NCI-H2029 treated with DMSO at 0.1 percent for 48 hours (cell line): ENCODE measurements around the gene S100A3.
"Not testable (repeated sequence)": the region's sequence is repeated elsewhere in the genome, so short reads cannot be mapped to it uniquely, and the experiment has no call there.

ENCODE experiments used
- DNase-seq: peaks from one replicate; lab custom pipeline; 2025; lab: John Stamatoyannopoulos, UW

Gene S100A3

DNA sequence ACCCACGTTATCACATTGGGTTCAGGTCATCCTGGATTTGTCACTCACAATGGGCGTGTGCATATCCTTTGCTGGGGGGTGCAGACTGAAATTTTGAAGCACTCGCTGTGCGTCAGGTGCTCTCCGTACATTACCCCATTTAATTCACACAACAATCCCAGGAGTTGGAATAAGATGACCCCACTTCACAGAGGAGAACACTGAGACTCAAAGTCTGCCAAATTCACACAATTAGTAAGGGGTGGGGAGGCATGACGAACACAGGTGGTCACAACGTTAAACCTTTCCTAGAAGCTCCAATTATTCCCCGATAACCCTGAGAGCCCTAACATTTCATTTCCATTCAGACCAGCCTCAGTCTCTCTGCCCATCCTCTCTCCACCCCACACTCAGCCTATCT is 20.4 kb upstream of the S100A3 start:
- no peak for DNase-seq

DNA sequence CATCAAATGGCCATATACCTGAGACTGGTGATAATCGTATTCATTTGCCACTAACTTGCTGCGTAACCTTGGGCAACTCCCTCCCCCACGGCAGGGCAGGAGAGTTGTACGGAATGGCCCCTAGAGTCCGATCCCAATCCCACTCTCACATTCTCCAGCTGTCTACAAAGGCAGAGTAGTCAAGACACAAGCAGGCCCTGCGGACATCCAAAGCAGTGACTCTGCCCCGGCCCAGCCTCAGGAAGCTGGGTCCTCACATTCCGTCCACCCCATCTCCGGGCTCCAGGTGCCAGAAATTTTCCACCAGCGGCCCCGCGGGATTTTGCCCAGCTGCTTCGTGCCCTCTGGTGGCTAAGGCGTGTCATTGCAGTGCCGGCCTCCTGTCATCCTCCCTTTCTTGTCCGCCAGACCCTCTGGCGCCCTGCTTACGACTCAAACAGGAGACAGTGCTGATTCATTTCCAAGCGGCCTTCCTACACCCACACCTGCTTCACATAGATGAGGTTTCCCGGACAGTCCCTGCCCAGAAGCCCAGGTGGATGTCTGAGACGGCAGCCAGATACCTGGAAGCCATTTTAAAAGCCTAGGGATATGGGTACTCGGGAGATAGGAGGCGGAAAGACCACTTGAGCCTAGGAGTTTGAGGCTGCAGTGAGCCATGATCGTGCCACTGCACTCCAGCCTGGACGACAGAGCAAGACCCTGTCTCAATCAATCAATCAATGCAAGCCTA is 19.5 kb upstream of the S100A3 start:
- peak; percentile 88 for DNase-seq

DNA sequence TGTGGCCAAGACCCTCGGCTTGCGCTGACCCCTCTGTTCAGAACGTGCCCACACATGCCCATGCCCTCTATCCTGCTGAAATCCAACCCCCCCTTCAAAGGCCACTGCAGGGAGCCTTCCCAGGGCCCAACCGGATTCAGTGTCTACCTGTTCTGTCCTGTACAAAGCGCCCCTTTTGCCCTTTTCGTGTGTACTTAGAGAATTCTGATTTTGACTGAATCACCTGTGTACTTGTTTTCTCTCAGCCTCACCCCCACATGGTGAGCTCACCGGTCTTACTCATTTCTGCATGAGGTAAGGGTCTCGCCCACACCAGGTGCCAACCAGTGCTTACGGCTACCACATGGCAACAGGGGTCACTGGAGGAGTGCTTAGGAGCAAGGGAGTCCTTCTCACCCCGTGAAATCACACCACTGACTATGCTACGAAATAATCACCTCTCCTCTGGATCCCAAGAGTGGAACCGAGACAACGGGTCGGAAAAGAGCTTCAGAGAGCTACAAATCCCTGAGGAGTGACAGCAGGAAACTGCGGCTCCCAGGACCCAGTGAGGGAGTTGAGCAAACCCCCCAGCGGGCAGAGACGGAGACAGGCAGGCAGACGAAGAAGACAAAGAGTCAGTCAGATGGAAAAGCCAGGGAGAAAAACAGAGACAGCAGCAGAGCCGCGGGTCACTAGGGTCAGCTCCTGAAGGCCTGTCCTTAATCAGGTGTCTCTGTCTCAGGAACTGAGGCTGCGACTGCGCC is 18.7 kb upstream of the S100A3 start:
- DNase-seq: no peak

DNA sequence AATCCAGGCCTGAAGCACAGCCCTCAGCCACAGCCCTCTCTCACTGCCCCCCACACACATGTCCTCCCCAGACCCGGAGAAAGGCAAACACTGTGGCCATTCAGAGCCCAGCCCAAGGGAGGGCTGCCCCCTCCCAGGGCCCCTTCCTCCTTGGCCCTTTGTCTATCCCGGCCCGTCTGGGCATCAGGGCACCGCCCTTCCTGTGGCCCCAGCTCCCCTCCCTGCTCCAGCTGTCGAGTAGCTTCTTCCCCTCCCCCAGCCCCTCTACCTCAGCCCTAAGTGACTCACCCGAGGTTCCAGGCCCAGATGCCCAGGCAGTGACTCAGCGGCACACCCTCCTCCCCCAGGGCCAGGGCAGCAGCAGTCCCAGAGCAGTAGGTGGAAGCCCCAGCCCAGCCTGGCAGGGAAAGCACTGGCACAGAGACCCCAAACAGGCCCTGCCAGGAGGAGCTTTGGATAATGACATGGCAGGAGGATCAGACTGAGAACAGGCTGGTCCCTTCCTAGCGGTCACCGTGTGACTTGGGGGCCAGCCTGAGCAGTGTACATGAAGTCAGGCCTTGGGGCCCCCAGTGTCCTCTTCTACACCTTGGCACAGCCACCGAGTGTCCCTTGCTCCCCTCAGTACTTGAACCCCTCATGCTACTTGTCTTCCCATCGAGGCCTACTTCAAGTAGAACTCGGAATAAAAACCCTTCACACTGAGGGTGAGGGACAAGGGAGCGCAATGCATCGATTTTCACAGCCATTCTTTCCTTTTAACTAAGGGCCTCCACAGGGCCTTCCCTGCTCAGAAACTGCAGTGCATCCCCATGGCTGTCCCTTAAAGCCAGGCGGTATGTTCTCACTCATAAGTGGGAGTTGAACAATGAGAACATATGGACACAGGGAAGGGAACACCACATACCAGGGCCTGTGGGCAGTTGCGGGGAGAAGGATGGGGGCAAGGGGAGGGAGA is 17.6 kb upstream of the S100A3 start:
- DNase-seq: peak; percentile 41

DNA sequence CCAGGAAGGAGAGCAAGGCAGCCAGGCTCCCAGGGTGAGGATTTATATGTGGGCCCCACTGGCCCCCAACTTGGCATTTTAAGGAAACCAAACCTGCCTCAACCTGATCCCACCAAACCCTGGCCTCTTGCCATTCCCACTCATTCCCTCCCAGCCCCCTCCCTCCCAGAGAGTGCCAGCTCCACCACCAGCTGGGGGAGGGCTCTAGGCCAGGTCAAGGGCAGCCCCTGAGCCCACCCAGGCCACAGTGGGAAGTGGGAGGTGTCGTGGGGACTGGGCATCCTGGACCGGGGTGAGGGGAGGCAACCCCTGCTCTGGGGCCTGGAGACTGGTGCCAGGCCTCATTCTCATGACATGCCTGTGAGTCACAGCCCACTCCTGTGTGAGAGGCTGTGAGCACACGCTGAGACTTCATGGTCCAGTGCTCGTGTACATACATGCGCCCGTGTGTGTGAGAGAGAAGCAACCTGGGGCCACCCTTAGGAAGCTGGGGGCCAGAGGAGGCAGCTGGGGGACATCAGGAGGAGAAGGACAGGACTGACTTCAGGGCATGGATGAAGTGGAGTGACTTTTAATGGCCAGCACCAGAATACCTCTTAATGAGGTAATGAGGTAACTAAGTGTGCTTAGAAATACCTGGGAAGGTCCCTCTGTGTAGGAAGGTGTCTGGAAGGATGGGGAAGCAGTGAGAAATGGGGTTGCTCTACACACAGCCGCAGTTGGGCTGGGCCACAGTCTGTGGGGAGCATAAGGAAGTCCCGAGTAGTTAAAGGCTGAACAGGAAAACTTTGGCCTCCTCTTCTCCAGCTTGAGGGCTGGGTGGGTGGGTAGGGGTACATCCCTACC is 16.7 kb upstream of the S100A3 start, which contains the start of gene S100A2:
S100A2 (minus strand) TSS at position 316 of the 846 bp plus-strand sequence. CDS start 1,967 bp downstream, outside the sequence.
- DNase-seq: peak; percentile 4

GRCh38 chr1:153563991-153564390 is 14.9 kb upstream of the S100A3 start:
- no peak for DNase-seq

- DNase-seq: no peak
Observed at GRCh38 chr1:153563483-153563901, 14.4 kb upstream of the S100A3 start.

- not testable (repeated sequence) for DNase-seq
Observed at GRCh38 chr1:153562021-153562420, 13.0 kb upstream of the S100A3 start.

DNA sequence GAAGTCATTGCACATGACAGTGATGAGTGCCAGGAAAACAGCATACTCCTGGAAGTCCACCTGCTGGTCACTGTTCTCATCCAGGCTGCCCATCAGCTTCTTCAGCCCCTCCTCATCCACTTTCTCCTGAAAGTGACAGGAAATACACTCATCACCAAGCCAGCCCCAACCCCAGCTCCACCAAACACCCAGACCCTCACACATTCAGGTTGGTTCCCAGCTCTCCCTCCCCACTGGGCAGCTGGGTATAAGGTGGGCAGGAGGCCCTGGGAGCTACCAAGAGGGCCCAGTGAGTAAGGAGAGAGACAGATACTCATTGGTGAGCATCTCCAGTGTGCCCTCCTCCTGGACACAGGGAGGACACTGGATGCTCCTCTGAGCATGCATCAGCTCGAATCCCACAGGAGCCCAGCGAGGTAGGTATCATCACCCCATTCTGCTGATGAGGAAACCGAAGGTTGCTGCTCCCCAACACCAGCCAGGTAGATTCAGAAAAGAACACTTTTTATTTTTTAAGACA is 12.5 kb upstream of the S100A3 start:
- no peak for DNase-seq

GRCh38 chr1:153560771-153561465 is 11.9 kb upstream of the S100A3 start:
- no peak for DNase-seq

GRCh38 chr1:153560241-153560640 is 11.2 kb upstream of the S100A3 start:
- DNase-seq: no peak

GRCh38 chr1:153557877-153558276 is 8.8 kb upstream of the S100A3 start:
- no peak for DNase-seq

DNA sequence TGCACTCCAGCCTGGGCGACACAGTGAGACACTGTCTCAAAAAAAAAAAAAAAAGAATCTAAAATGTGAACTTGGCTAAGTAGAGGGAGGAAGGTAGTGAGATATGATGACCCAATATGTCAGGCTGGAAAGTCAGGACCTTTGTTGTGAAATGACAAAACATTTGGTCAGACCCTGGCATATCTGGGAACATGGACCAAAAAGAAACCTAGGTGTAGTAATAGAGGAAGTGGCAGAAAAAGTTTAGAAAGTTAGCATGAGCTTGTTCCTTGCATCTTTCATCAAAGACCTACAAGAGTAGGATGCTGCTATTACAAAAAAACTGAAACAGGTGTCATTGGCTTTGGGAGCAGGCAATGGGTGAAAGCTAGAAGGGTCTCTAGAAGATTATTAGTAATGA is 7.3 kb upstream of the S100A3 start:
- DNase-seq: no peak

GRCh38 chr1:153553830-153554541 is 4.9 kb upstream of the S100A3 start:
- DNase-seq: no peak

DNA sequence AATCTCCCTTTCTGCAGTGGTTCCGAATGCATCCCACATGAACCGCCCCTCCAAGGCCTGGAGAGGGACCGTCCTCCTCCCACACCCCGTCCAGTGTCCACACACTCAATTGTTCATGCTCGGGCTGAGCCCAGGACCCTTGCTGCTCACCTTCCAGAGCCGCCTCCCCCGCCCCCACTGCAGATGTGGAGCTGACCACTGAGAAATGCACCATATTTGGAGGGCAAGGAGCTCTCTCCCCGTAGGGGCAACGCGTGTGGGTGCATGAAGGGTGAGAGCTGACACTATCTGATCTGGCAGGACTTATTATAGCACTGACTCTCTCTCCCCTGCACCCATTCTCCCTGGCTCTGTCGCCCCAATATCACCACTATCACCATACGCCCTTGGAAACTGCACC is 4.0 kb upstream of the S100A3 start:
- no peak for DNase-seq

GRCh38 chr1:153552335-153552734 is 3.3 kb upstream of the S100A3 start:
- DNase-seq: no peak

DNA sequence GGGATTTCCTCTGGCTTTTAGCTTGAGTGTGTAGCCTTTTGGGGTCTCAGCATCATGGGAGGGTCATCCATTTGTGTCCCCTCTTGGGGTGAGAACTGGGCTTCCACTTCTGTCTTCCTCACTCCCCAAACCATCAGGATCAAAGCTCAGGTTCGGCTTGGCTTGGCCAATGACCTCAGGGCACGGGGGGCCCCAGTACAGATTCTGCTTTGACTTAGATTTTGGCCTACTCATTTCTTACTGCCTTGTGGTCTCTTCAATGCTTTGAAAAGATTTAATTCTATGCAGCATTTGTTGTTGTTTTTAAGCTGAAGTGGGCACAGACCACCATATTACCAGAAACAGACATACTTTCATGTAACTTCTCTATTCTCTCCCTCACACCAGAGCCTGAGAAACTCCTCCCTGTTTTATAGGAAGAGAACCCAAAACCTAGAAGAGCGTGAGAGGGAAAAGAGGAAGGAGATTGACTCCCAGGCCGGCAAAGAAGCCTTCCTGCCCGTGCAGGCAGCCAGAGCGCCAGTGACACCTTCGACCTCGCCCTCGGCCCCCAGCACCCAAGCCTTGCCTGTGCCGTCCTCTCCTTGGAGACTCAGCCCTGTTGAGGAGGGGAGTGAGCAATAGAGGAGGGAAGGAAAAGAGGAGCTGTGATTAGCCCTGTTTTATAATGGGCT is 1.9 kb upstream of the S100A3 start:
- DNase-seq: no peak

DNA sequence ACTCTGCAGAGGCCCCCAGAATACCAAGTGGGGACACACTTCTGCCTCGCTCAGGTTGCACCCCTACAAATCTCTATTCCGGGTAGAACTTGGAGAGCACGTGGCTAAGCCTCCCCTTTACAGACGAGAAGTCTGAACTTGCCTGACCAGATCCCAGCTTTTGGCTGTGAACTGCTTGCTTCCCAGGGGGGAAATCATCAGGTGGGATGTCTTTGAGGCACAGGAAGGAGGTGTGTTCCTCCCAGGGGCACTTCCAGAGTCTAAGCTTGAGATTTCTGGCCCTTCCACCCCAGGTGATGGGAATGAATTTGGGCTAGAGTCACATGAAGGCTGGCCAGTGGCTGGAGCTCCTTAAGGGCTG is 1.3 kb upstream of the S100A3 start:
- DNase-seq: no peak

DNA sequence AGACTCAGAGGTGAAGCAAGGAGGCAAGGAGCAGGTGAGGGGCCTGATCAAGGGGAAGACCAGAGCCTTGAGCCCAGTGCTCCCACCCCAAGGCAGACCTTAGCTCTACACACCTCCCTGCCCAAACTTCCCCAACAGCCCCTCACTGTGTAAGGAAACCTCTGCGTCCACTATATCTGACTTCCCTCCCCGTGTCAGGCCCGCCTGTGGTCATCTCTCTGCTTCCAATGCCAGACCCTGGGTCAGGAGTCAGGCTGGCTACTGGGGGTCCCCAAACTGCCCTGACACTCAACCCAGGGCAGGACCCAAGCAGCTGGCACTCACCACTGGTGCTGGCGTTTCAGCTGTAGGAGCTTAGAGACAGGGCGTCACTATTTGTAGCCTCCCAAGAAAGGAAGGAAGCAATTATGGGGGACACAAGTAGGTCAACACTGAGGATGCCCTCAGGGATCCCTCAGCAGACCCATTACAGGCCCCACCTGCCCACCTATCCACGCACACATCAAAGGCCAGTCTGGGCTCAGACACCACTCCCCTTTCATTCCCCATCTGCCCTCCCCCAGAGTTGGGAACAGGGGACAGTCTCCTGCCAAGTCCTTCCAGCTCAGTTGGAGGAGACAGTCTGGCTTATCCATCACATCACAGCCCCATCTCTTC is 811 bp upstream of the S100A3 start:
- no peak for DNase-seq
